ENCODE results near the gene SLC26A4. TPM values are rescaled to one million over a fixed set of nuclear protein-coding genes. Genes with fewer than 3 reads are reported as not detected.

The SLC26A4 gene
- polyA plus RNA-seq, 1 experiment = 0.12 TPM

GRCh38 chr7:107767391-107767790 is 106.8 kb downstream of the SLC26A4 start:
- no peak for DNase-seq (ENCODE audit: low read depth)
- POLR2A ChIA-PET = no interaction called here
- TF ChIP-seq CTCF (IDR thresholded peaks at IDR 0.05; ENCODE audit: insufficient read depth, low read depth, low read length) = no peak
- H3K27me3 ChIP-seq (ENCODE audit: control insufficient read depth, insufficient read depth, low read length) = no peaks in the 10 kb centered on the region
- CTCF ChIA-PET = interaction anchor here (0.6 kb wide), 1 partner anchor 95 kb away, joined by 4 read pairs; no protein-coding TSS in a partner anchor
- no peak overlapping the region for H3K4me3 ChIP-seq (ENCODE audit: low read depth, low read length)
- no peaks in the 10 kb centered on the region for H3K36me3 ChIP-seq (ENCODE audit: control insufficient read depth, insufficient read depth, low read length)

Small RNA genes lying within 50 kb of the gene (small RNA-seq; reads per million reads assigned to genes)
- not detected for gene BANF1P5 (ENCODE audit: insufficient read length, low read depth, low replicate concordance)

Other genes with a start within 250 kb of the SLC26A4 start
- not detected in 2 replicates for gene GPR22, start 190.8 kb upstream of the SLC26A4 start, polyA plus RNA-seq (2011; rRNA removed)
- gene COG5, start 96.9 kb upstream of the SLC26A4 start, polyA plus RNA-seq (2011; rRNA removed) = 20.5 and 44.2 TPM in 2 replicates
- 2.2 and 4.5 TPM in 2 replicates for gene DUS4L, start 96.9 kb upstream of the SLC26A4 start, polyA plus RNA-seq (2011; rRNA removed)
- gene BCAP29, start 80.6 kb upstream of the SLC26A4 start, polyA plus RNA-seq (2011; rRNA removed) = 20.3 and 57.3 TPM in 2 replicates
- 12.2 and 13.9 TPM in 2 replicates for gene CBLL1, start 83.3 kb downstream of the SLC26A4 start, polyA plus RNA-seq (2011; rRNA removed)
- not detected in 2 replicates for gene SLC26A3, start 142.4 kb downstream of the SLC26A4 start, polyA plus RNA-seq (2011; rRNA removed)
- 72.4 and 121 TPM in 2 replicates for gene DLD, start 230.4 kb downstream of the SLC26A4 start, polyA plus RNA-seq (2011; rRNA removed)

All from BJ (cell line).